ENCODE results near the gene SETBP1. TPM values are rescaled to one million over a fixed set of nuclear protein-coding genes. Genes with fewer than 3 reads are reported as not detected.

SETBP1 gene
- total RNA-seq, 1 donor from 2014 or later: 2.7 TPM

DNA sequence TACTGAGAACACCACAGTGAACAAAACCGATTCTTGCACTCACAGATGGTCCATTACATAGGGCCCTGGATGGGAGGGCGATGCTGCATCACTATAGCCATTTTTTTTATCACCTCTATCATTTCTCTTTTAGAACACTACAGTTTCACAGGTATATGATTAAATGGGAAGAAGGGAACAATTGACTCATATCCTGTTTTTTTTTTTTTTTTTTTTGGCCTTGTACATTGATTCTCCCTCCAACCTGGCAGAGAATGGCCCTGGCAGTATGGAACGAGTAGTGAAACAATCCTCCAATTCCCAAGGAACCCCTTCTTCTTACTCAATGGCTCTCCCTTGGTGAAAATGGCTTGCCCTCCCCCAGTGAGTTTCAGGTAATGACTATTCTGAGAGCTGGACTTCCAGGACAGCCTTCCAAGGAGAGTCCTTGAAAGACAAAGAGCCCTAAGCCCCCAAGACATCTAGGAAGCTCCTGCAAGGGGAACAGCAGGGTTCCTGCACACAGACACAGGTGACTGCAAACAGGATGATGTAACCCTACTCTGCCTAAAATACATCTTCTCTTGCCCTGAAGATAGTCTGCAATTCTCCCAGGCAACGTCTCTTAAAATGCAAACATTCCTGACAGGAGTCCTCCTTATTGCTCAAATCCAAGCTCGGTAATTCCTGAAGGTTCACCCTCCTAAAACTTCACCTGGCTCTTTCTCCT is 405.4 kb downstream of the SETBP1 start:
- DNase-seq: no peak

DNA sequence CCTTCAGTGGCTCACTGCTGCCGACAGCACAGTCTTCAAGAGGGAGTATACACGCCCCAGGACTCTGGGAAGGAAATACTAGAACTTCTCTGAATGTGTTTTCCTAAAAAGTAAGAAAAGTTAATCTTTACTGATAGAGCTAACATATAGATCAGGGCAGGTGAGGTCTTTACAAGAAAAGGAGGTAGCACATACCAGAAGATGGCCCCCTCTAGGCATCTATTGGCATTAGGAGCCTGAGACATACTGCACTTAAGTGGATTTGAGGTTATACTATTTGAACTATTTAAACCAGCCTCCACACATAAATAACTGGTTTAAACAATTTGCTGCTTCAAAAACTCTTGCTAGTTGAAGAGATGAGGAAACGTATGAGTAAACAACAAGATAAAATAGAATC is 406.1 kb downstream of the SETBP1 start:
- DNase-seq: no peak

DNA sequence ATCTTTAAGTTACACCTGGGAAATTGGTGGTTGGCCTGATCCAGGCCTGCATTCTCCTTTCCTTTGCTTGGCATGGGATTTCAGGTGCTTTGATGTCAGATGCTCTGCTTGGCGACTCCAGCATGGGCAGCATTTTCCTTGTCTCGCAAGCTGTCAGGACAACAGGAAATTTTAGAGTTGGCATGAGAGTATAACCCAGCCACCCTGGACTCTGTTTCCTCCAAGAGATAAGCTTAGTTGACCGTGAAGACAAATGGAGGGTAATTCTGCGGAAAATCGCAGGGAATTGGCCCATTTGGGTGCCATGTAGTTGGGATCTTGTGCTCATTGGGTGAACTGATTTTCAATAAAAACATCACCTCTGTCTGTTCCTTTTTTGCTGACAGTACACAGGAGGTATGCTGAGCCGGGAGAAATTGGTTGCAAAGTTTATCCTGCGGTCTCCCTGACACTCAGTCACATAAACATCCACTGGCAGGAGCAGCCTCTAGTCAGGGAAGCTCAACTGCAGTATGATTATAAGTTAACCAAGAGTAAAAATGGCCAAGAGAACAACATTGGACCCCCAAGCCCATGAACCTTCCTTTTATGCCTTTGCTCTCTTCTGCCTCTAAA is 409.9 kb downstream of the SETBP1 start:
- DNase-seq: no peak

DNA sequence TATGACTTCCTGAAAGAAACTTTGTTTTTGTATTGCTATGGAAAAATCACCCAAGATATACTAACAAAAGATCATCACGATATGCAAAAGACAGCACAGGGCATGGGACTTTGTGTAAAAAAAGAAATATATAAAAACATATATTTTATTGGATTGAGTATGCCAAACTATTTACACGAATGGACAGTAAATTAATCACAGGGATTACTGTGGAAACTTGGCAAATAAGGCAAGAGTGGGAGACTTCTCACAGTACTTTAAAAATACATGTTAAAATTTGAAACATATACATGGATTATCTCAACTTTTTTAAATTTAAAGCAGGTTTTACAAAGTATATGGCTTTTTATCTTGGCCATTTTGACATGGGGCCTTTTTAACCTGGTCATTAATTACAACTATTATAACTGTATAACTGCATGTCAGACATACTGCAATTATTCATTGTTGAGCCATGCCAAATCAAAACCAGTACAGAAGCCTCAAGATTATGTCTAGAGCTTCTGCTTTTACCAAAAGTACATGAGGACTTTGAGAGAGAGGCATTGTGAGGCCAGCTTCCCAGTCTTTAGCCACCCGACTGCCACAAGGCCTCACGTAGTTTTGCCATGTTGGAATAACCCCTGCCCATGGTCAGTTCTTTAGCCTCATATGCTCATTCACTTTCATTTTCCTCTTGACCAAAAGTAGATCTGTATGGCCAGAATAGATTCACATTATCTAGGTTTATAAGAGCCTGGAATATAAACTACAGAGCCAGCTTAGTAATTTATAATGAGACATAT is 419.8 kb downstream of the SETBP1 start:
- DNase-seq: no peak

DNA sequence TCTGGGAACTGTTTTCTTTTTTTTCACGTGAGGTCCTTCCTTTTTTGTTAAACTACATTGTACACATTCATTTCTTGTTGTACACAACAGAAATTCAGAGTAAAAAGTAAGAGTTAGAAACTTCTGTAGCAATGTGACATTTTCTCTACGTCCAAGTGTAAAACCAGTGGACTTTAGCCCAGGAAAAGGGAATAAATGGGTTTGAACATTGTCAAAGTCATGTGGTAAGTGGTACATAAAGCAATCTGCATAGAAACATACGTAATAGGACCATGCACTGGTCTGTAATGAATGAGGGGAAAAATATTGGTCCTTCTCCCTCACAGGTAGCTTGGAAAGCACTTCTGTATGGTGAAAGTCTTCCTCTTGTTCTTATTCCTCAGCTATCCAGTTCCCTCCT is 421.4 kb downstream of the SETBP1 start:
- DNase-seq: no peak

DNA sequence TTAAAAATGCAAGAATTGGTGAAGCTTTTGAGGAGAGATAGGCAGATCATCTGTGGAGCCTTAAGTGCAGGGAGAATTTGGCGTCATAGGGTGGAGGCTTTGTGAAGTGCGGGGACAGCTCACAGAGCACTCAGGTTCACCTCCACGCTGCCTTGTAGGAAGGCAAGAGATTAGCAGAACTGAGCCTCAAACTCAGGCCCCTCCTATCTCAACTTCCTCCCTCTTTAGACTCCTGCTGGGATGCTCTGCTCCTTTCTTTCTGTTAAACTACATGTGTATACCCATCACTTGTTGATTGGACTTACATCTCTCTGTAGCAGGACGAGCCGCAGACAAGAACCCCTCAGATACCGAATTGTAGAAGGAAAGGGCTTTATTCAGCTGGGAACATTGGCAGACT is 422.2 kb downstream of the SETBP1 start:
- no peak for DNase-seq

DNA sequence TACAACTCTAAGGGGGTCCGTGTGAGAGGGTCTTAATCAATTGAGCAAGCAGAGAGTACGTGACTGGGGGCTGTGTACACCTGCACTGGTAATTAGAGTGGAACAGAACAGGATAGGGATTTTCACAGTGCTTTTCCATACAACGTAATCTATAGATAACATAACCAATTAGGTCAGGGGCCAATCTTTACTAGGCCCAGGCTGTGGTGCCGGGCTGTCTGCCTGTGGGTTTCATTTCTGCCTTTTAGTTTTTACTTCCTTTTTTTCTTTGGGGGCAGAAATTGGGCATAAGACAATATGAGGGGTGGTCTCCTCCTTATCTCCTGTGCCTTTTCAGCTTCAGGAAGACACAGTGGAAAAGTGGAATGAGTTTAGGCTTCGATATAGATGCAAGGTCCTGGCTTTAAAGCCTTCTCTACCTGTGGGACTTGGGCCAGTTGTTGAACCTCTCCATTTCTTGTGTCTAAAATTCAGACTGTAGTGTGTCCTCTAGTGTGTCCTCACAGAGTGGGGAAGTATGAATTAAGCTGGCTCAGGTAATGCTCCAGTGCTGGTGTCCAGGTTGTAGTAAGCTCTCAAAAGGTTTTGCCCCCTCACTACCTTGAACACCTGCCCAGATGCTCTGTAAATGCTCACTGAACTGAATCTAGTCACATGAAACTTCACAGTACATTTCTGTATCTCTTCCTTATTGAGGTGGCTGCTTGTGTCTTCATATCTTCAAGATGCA is 422.8 kb downstream of the SETBP1 start:
- DNase-seq: no peak

DNA sequence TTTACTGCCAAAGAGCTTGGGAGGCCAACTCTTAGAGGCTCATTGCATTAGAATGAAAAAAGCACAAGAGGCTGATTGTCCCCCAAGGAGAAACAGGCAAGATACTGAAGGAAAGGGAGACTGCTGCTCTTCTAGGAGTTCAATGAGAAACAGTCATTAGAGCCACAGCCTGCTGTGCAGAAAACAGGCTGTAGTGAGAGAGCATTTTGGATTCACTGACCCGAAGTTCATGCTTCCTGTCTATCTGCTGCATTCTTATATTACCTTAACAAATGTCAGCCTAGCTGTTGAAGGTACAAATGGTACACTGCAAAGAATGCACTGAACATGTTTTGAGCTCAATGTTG is 423.3 kb downstream of the SETBP1 start:
- no peak for DNase-seq

DNA sequence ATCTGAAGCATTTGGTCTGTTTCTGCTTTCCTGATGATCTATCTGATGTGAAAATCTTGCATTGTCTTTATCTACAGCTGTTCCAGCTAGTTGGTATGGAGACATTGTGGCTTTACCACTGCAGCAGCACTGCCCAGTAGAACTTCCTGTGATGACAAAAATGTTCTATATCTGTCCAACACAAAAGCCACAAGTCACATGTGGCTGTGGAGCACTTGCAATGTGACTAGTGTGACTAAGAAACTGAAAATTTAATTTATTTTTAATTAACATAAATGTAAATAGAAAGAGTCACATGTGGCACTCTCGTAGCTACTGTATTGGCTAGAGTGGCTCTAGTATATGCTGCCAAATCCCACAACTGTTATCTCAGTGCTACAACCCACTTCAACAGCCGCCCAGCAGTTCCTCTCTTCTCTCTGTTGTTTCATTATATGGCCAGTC is 425.7 kb downstream of the SETBP1 start:
- no peak for DNase-seq

DNA sequence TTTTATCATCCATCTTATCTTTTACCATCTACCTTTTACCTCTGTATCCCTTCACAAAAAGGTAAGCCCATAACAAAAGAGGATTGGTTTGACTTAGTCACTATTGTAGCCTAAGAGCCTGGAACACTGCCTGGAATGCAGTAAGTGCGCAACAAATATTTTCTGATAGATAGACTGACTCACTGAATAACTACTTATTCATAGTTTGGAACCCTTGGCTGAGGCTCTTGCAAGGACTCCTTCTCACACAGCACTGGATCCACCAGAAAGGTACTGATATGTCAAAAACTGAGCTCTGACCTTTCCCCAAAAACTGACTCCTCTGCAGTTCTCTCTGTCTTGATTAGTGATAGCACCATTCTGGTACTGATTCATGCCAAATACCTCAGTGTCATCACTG is 426.7 kb downstream of the SETBP1 start:
- no peak for DNase-seq

DNA sequence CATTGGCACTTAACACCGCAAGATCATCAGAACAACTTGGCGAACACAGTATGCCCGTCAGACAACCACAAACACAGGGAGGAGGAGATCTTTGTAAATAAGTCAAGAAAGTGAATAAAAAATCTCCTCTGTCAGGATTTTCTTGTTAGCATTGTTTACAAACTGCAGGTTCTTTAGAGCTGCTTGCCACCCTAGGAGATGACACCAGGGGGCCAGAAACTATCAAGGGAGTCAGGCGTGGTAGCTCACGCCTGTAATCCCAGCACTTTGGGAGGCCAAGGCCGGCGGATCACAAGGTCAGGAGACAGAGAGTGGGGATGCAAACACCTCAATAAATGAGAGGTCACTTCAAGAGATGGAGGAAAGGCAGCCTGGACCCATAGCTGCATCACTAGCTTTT is 428.1 kb downstream of the SETBP1 start:
- no peak for DNase-seq

DNA sequence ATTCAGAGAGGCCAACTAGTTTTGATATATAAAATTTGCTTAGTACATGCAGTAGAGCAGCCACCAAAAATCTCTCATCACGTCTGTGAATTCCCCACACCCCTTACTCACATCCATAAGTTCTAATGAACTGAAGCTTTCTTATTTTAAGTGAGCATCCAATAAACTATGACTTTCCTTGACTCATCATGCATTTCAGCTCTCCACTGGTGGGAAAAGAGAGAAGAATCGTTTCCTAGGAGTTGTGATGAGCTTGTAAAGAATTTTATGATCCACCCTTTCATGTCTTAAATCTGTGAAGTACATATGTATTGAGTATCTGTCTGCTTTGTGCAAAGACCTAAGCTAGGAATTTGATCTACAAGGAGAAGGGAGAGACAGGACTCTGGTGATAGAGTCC is 428.6 kb downstream of the SETBP1 start:
- DNase-seq: no peak

DNA sequence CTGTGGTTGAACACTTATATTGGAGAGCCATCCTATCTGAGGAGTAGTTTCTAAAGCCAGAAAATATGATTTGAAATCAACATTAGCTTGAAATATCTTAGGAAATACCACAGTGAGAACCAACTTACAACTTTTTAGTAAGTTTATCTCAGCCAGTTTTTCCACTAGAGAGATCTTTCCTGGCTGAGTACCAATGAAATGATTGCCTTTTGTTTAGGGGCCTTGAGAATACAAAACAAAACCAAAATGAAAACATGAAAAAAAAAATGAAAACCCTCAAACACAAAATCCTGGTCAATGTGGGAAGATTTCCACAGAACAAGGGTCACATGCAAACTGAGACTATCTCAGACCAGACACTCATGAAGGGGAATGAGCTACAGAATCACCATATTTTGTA is 429.0 kb downstream of the SETBP1 start:
- no peak for DNase-seq

DNA sequence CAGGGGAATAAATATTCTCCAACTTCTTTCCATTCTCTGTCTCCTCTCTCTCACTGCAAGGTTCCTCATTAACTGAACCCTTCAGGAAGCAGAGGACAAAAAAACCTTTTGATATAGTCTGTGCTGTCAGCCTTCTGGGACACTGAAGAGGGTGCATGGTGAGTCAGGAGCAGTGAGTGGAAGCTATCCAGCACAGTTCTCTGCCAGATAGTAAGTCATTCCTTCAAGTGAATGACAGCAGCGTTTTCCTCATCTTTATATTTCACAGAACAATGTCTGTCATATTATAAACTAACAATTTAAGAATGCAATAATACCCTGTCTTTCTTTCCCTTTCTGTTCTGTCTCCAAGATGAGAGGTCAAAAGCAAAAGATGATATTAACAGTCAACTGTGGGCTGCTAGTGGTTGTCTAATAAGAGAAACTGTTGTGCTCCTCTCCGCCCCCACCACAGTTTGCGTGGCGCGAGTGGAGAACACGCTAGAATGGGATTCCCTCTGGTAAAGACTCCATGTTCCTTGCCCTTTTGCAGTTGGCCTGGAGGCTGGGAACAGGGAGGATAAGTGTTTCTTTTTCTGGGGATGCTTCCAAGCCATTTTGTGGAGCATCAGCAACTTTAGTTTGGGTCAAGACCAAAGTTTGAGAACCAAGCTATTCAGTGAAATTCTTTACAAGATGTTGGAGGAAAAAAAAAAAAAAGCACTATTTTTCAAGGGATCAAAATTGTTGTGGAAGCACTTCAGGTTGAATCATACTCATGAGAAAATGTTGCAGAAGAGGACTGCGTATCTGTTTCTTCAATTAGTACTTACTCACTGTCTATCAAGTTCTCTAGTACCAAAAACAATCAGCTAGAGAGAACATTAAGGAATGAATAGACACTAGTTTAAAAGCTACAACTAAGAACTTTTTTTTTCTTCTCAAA is 430.2 kb downstream of the SETBP1 start:
- DNase-seq: no peak

DNA sequence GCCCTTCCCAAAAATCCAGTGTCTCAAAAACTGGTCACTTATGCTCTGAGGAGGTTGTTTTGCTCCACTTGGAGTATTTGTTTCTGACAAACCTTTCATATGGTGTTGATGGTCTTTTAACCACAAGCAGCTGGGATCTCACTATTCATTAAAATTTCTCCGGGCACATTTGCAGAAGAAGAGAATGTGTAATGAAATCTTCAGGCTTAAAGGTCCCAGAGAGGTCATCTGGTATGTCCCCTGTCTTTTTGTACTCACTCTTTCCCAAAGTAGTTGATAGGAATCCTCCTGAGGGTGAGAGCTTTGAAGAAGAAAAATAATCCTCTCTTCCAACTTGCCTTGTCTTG is 430.8 kb downstream of the SETBP1 start:
- DNase-seq: no peak

DNA sequence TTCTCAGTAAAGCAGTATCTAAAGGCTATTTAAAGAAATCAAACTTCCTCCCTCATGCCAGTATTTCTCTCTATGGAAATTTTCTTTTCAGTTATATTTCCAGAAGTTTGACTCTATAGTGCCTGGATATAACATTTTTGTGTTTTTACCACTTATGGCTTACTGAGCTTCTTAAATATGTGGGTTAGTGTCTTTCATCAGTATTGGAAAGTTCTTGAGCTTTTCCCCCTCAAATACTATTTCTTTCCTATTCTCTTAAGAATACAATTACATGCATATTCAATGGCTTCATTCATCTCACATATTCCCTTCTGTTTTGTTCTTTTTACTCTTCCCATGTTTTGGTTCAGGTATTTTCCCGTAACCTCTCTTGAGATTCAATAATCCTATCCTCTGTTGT is 432.0 kb downstream of the SETBP1 start:
- no peak for DNase-seq

DNA sequence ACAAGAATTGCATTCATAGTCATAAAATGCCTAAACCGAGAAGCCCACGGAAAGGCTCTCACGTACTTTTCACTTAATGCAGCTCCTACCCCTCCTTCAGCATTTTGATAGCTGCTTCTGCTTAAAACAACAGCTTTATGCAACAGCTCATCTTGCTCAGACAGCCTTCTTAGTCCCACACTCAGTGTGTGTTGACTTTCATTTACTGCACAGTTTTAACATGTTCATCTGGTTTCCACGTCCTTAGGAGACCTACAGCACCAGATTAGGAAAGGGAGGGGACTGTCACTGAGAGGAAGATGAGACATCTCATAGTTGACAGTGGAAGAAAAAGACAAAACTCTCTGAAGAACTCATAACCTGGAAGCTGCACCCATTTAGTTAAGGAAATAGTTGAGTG is 435.4 kb downstream of the SETBP1 start:
- DNase-seq: no peak
